Right atrium auricular region (tissue), 2 donors: ENCODE results near the gene TPD52L2. TPM values are rescaled to one million over a fixed set of nuclear protein-coding genes. Genes with fewer than 3 reads are reported as not detected.

ENCODE experiments used
- DNase-seq: peaks from one replicate; pipeline ENCODE4 v3.0.0-alpha.2; 2019; ENCODE audit warnings: low spot score
- H3K27ac ChIP-seq, 2 donors: fragments of 200-600 bp; sonication (generic); 1 replicate in 1 of 2; 2 replicates in 1 of 2; pipeline ENCODE4 v1.5.1; 2016 to 2019
- H3K27me3 ChIP-seq, 2 donors: fragments of 200-600 bp; sonication (generic); one replicate each; pipeline versions ENCODE4 v1.5.1 to v1.6.0; 2017 to 2019
- H3K36me3 ChIP-seq: fragments of 200-600 bp; sonication (generic); one replicate; pipeline ENCODE4 v1.5.1; 2016
- H3K4me1 ChIP-seq, 2 donors: fragments of 200-600 bp; sonication (generic); one replicate each; pipeline versions ENCODE4 v1.5.1 to v1.6.0; 2017 to 2019
- H3K4me3 ChIP-seq, 2 donors: fragments of 200-600 bp; sonication (generic); 1 replicate in 1 of 2; 2 replicates in 1 of 2; pipeline ENCODE4 v1.5.1; 2017 to 2019; ENCODE audit warnings: mild to moderate bottlenecking in 1 of 2, moderate library complexity in 1 of 2
- H3K9me3 ChIP-seq, 2 donors: fragments of 200-600 bp; sonication (generic); one replicate each; pipeline ENCODE4 v1.5.1; 2019
- CTCF ChIP-seq, 2 donors: fragments of 200-600 bp; sonication (generic); IDR thresholded peaks; one replicate each; pipeline ENCODE4 v1.5.1; 2019; ENCODE audit warnings: antibody characterized with exemption in 2 of 2
- total RNA-seq, 2 donors: library from RNA; depleted of rRNA; stranded (reverse); fragments of >200 nt; gene quantifications; one replicate each; pipeline ENCODE4 v1.1.0, GENCODE V29; 2016

The TPD52L2 gene
- total RNA-seq, 2 donors from 2014 or later, result 80.6 to 84.0 TPM

- H3K4me3 ChIP-seq, result no peak overlapping the region
- no peaks in the 10 kb centered on the region for H3K27me3 ChIP-seq
- peak overlapping the region; percentile 47 to 58 for H3K27ac ChIP-seq
- no peaks in the 10 kb centered on the region for H3K9me3 ChIP-seq
- H3K4me1 ChIP-seq, result peaks cover 0 to 4% of the 10 kb centered on the region in 2 donors
- TF ChIP-seq CTCF (IDR thresholded peaks at IDR 0.05), result no peak
- DNase-seq, result no peak
- H3K36me3 ChIP-seq, result peaks cover 57% of the 10 kb centered on the region
Observed at GRCh38 chr20:63885264-63886053, 20.4 kb downstream of the TPD52L2 start.

- no peak overlapping the region for H3K4me3 ChIP-seq
- H3K27me3 ChIP-seq, result no peaks in the 10 kb centered on the region
- DNase-seq, result no peak
- no peaks in the 10 kb centered on the region for H3K9me3 ChIP-seq
- H3K36me3 ChIP-seq, result peaks cover 63% of the 10 kb centered on the region
- peaks cover 0 to 4% of the 10 kb centered on the region in 2 donors for H3K4me1 ChIP-seq
- H3K27ac ChIP-seq, result no peak overlapping the region
- TF ChIP-seq CTCF (IDR thresholded peaks at IDR 0.05), result no peak
Observed at GRCh38 chr20:63886054-63886419, 21.0 kb downstream of the TPD52L2 start.

- no peak for TF ChIP-seq CTCF (IDR thresholded peaks at IDR 0.05)
- Histone ChIP-seq H3K36me3 (peaks cover 68% of the 10 kb centered on the region), H3K4me3 (no peak overlapping the region), H3K27me3 (no peaks in the 10 kb centered on the region), H3K4me1 (peaks cover 0 to 4% of the 10 kb centered on the region in 2 donors), H3K27ac (no peak overlapping the region), H3K9me3 (no peaks in the 10 kb centered on the region)
- no peak for DNase-seq
Observed at GRCh38 chr20:63886921-63887320, 21.9 kb downstream of the TPD52L2 start.

GRCh38 chr20:63889241-63890200 is 24.5 kb downstream of the TPD52L2 start:
- no peaks in the 10 kb centered on the region for H3K27me3 ChIP-seq
- peaks cover 0 to 7% of the 10 kb centered on the region in 2 donors for H3K4me1 ChIP-seq
- no peak for TF ChIP-seq CTCF (IDR thresholded peaks at IDR 0.05)
- no peak overlapping the region for H3K4me3 ChIP-seq
- DNase-seq, result no peak
- H3K36me3 ChIP-seq, result peaks cover 53% of the 10 kb centered on the region
- H3K9me3 ChIP-seq, result no peaks in the 10 kb centered on the region
- H3K27ac ChIP-seq, result no peak overlapping the region

GRCh38 chr20:63890201-63890576 is 25.1 kb downstream of the TPD52L2 start:
- no peak overlapping the region for H3K4me3 ChIP-seq
- peaks cover 0 to 8% of the 10 kb centered on the region in 2 donors for H3K4me1 ChIP-seq
- no peak for TF ChIP-seq CTCF (IDR thresholded peaks at IDR 0.05)
- H3K36me3 ChIP-seq, result peaks cover 49% of the 10 kb centered on the region
- no peak for DNase-seq
- H3K27ac ChIP-seq, result no peak overlapping the region
- no peaks in the 10 kb centered on the region for H3K9me3 ChIP-seq
- H3K27me3 ChIP-seq, result no peaks in the 10 kb centered on the region
